C4-2B (cell line): ENCODE data around the gene MAZ.

Experiments used
- ZFX ChIP-seq: fragments of 450-650 bp; IDR thresholded peaks from 2 replicates; pipeline ENCODE4 v1.6.1; 2017
- TF ChIP-seq, protein P1 (sequence below): fragments of 450-650 bp; conservative IDR thresholded peaks from 2 replicates; pipeline ENCODE4 v1.5.1; 2017; ENCODE audit warnings: mild to moderate bottlenecking

DNA sequence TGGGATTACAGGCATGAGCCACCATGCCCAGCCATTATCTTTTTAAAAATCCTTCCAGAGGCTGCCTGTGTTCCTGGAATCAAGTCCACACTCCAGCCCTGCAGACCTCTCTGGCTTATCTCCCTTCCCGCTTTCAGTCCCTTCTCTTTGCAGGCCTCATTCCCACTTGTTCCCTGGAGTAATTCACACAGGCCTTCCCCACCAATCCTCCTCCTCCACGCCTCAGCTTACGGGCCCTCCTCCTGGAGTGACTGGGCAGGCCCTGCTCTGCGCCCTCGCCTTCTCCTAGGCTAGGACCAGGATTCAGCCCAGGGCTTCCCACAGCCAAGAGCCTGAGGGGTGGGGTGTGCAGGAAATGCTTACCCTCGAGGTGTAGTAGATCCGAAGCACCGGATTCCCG is 53.9 kb downstream of the MAZ start:
- TF ChIP-seq, protein P1, sequence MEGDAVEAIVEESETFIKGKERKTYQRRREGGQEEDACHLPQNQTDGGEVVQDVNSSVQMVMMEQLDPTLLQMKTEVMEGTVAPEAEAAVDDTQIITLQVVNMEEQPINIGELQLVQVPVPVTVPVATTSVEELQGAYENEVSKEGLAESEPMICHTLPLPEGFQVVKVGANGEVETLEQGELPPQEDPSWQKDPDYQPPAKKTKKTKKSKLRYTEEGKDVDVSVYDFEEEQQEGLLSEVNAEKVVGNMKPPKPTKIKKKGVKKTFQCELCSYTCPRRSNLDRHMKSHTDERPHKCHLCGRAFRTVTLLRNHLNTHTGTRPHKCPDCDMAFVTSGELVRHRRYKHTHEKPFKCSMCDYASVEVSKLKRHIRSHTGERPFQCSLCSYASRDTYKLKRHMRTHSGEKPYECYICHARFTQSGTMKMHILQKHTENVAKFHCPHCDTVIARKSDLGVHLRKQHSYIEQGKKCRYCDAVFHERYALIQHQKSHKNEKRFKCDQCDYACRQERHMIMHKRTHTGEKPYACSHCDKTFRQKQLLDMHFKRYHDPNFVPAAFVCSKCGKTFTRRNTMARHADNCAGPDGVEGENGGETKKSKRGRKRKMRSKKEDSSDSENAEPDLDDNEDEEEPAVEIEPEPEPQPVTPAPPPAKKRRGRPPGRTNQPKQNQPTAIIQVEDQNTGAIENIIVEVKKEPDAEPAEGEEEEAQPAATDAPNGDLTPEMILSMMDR = no peak
- no peak for TF ChIP-seq ZFX
